IMR-90 (cell line): ENCODE data around the gene METAP2.

ENCODE experiments used
- CEBPB ChIP-seq: IDR thresholded peaks from 2 replicates; pipeline ENCODE4 v1.6.1; 2012; ENCODE audit warnings: low read depth, low read length, improper control_type of control experiment
- CTCF ChIP-seq: conservative IDR thresholded peaks from 2 replicates; pipeline ENCODE4 v1.5.1; 2012; ENCODE audit warnings: mild to moderate bottlenecking, low read depth, low read length, improper control_type of control experiment
- FOS ChIP-seq: fragments of 150-350 bp; IDR thresholded peaks from 2 replicates; pipeline ENCODE4 v1.6.1; 2016; ENCODE audit warnings: low read depth, low read length
- MXI1 ChIP-seq: IDR thresholded peaks from 2 replicates; pipeline ENCODE4 v1.6.1; 2012; ENCODE audit warnings: low read depth, mild to moderate bottlenecking, low read length, moderate library complexity, borderline replicate concordance
- POLR2A ChIP-seq: IDR thresholded peaks from 2 replicates; pipeline ENCODE4 v1.6.1; 2012; ENCODE audit warnings: mild to moderate bottlenecking, low read depth, low read length
- RAD21 ChIP-seq: IDR thresholded peaks from 2 replicates; pipeline ENCODE4 v1.6.1; 2012; ENCODE audit warnings: low read length, improper control_type of control experiment
- RFX5 ChIP-seq: IDR thresholded peaks from 2 replicates; pipeline ENCODE4 v1.8.0; 2012; ENCODE audit warnings: low read depth, mild to moderate bottlenecking, low read length, moderate library complexity
- SMC3 ChIP-seq: fragments of 150-350 bp; IDR thresholded peaks from 2 replicates; pipeline ENCODE4 v1.6.1; 2016; ENCODE audit warnings: low read depth, mild to moderate bottlenecking, antibody characterized with exemption, low read length, moderate library complexity
- TF ChIP-seq, protein P1 (sequence below): fragments of 150-350 bp; IDR thresholded peaks from 2 replicates; pipeline ENCODE4 v1.6.1; 2017; ENCODE audit warnings: mild to moderate bottlenecking, antibody characterized with exemption, low read length, low read depth

GRCh38 chr12:95494888-95495287 lies 20.9 kb downstream of the METAP2 start:
- TF ChIP-seq MXI1 (no peak), CTCF (no peak), POLR2A (no peak), SMC3 (no peak), RAD21 (no peak), FOS (no peak), RFX5 (no peak), CEBPB (no peak)
- TF ChIP-seq, protein P1, sequence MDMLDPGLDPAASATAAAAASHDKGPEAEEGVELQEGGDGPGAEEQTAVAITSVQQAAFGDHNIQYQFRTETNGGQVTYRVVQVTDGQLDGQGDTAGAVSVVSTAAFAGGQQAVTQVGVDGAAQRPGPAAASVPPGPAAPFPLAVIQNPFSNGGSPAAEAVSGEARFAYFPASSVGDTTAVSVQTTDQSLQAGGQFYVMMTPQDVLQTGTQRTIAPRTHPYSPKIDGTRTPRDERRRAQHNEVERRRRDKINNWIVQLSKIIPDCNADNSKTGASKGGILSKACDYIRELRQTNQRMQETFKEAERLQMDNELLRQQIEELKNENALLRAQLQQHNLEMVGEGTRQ = no peak
